GM12878 (cell line): ENCODE measurements around the gene OPCML. TPM values are rescaled to one million over a fixed set of nuclear protein-coding genes. Genes with fewer than 3 reads are reported as not detected.
A peak's percentile ranks its signal among the peaks of the same experiment; 100 is the strongest.

Experiments used
- ATAC-seq: fragments of 200-7000 bp; cut with Tn5 transposase; 3 replicates; pipeline ENCODE4 v1.9.1; 2020; ENCODE audit warnings: mild to moderate bottlenecking, moderate library complexity
- BruUV-seq: library from RNA; stranded (reverse); fragments of 400-500 nt; replicated peaks from 2 replicates; lab custom pipeline; 2021; lab: Mats Ljungman, UMichigan
- CTCF ChIA-PET: fragments of 300-600 bp; sonication (Branson Sonifier 250); formaldehyde crosslinking; extraction: SDS; loops from one replicate; lab custom pipeline; 2021; ENCODE audit warnings: inconsistent platforms; lab: Yijun Ruan, JAX
- POLR2A ChIA-PET: fragments of 350-600 bp; formaldehyde crosslinking; extraction: SDS; loops from one replicate; lab custom pipeline; 2021; ENCODE audit warnings: inconsistent platforms; lab: Charles Lee
- RAD21 ChIA-PET: fragments of 300-600 bp; sonication (Branson Sonifier 250); formaldehyde crosslinking; loops from one replicate; lab custom pipeline; 2023; ENCODE audit warnings: antibody characterized with exemption; ENCODE audit not compliant: unreplicated experiment; lab: Charles Lee
- SMC1A ChIA-PET: fragments of 300-600 bp; sonication (Branson Sonifier 250); formaldehyde crosslinking; loops from one replicate; lab custom pipeline; 2023; ENCODE audit not compliant: unreplicated experiment, uncharacterized antibody; lab: Charles Lee
- DNase-seq: peaks from one replicate; pipeline ENCODE4 v3.0.0-alpha.2; 2011; ENCODE audit warnings: low read depth, low spot score
- FAIRE-seq: peaks from 3 replicates; lab custom pipeline; 2011; peaks lifted over from hg19 to GRCh38; lab: Jason Lieb, UNC
- H2AFZ ChIP-seq: 2 replicates; pipeline ENCODE4 v1.6.0; 2011; ENCODE audit warnings: low read depth, low read length, control low read depth; ENCODE audit not compliant: control insufficient read depth
- H3K27ac ChIP-seq: 2 replicates; pipeline ENCODE4 v1.5.1; 2011; ENCODE audit warnings: control low read depth; ENCODE audit not compliant: control insufficient read depth, insufficient read depth
- H3K27me3 ChIP-seq, 2 experiments: replicated peaks in 1 of 2; 2 replicates each; pipeline versions ENCODE4 v1.6.0 to v1.6.1; 2011; ENCODE audit warnings: low read length in 1 of 2; ENCODE audit not compliant: control insufficient read depth in 2 of 2, insufficient read depth in 2 of 2
- H3K36me3 ChIP-seq, 2 experiments: 2 replicates each; pipeline ENCODE4 v1.5.1; 2011; ENCODE audit warnings: low read length in 1 of 2; ENCODE audit not compliant: control insufficient read depth in 2 of 2, insufficient read depth in 2 of 2
- H3K4me1 ChIP-seq: 2 replicates; pipeline ENCODE4 v1.6.1; 2011; ENCODE audit warnings: mild to moderate bottlenecking, low read length, moderate library complexity, mixed read lengths; ENCODE audit not compliant: control insufficient read depth, insufficient read depth
- H3K4me2 ChIP-seq: 2 replicates; pipeline ENCODE4 v1.6.0; 2011; ENCODE audit warnings: control low read depth; ENCODE audit not compliant: control insufficient read depth, insufficient read depth
- H3K4me3 ChIP-seq: fragments of 200-600 bp; sonication (generic); 2 replicates; pipeline ENCODE4 v1.5.1; 2016
- H3K79me2 ChIP-seq: 2 replicates; pipeline ENCODE4 v1.6.0; 2011; ENCODE audit warnings: low read length; ENCODE audit not compliant: control insufficient read depth, insufficient read depth
- H3K9ac ChIP-seq: 2 replicates; pipeline ENCODE4 v1.8.0; 2011; ENCODE audit warnings: low read length, control low read depth, mixed read lengths; ENCODE audit not compliant: control insufficient read depth, insufficient read depth
- H3K9me3 ChIP-seq: replicated peaks from 3 replicates; pipeline ENCODE4 v1.5.1; 2011; ENCODE audit warnings: mild to moderate bottlenecking, low read length; ENCODE audit not compliant: control insufficient read depth, insufficient read depth
- H4K20me1 ChIP-seq: 2 replicates; pipeline ENCODE4 v1.6.0; 2011; ENCODE audit not compliant: control insufficient read depth, insufficient read depth
- BACH1 ChIP-seq: fragments of 450-650 bp; IDR thresholded peaks from 2 replicates; pipeline ENCODE4 v1.6.1; 2017; ENCODE audit warnings: mild to moderate bottlenecking, borderline replicate concordance
- IKZF2 ChIP-seq, 2 experiments: fragments of 450-650 bp; IDR thresholded peaks; 2 replicates each; pipeline ENCODE4 v1.6.1; 2017; ENCODE audit warnings: mild to moderate bottlenecking in 2 of 2, moderate library complexity in 2 of 2
- KDM1A ChIP-seq: fragments of 200-600 bp; sonication (generic); IDR thresholded peaks from 2 replicates; pipeline ENCODE4 v1.6.1; 2016; ENCODE audit warnings: borderline replicate concordance
- POU2F2 ChIP-seq: IDR thresholded peaks from 3 replicates; pipeline ENCODE4 v1.6.1; 2011; ENCODE audit warnings: low read depth, mild to moderate bottlenecking, low read length, borderline replicate concordance
- SIN3A ChIP-seq: IDR thresholded peaks from 2 replicates; pipeline ENCODE4 v1.6.1; 2012; ENCODE audit warnings: low read depth, low read length, improper control_type of control experiment
- SREBF1 ChIP-seq: IDR thresholded peaks from 2 replicates; pipeline ENCODE4 v1.6.1; 2012; ENCODE audit warnings: mild to moderate bottlenecking, low read length
- YY1 ChIP-seq: IDR thresholded peaks from 2 replicates; pipeline ENCODE4 v1.6.1; 2011; ENCODE audit warnings: low read depth, mild to moderate bottlenecking, low read length
- WGBS: methylation state at CpG from one replicate; pipeline ENCODE4 v1.1.6; 2016; ENCODE audit warnings: low lambda C conversion rate; ENCODE audit not compliant: insufficient replicate concordance, insufficient coverage; ENCODE audit errors: missing lambda C conversion rate; 5-methylcytosine and 5-hydroxymethylcytosine counted together
- in situ Hi-C: fragments of 300-500 bp; cut with MboI; formaldehyde crosslinking; loops from 9 replicates; pipeline ENCODE4 v1.14.3; 2018; ENCODE audit warnings: mixed read lengths
- intact Hi-C: fragments of 100-400 bp; cut with micrococcal nuclease; formaldehyde crosslinking; loops from one replicate; pipeline ENCODE4 v1.14.2; 2022; ENCODE audit not compliant: unreplicated experiment
- polyA plus RNA-seq, 11 experiments: library from polyadenylated mRNA; depleted of rRNA in 4 of 11; unstranded in 6 of 11; stranded (reverse) in 5 of 11; fragments of >200 nt; fragmentation: Nextera tagmentation in 4 of 11; fragmentation: Illumina TruSeq in 1 of 11; extraction: Ambion mirVana in 4 of 11; extraction: Trizol in 1 of 11; gene quantifications; 1 replicate in 1 of 11; 2 replicates in 10 of 11; pipeline versions ENCODE4 v1.2.1 to v1.2.3, GENCODE V29; 2011 to 2016; ENCODE audit warnings: inconsistent platforms in 2 of 11, missing spikeins in 2 of 11, low read depth in 1 of 11
- total RNA-seq, 4 experiments: library from RNA; depleted of rRNA in 3 of 4; stranded (reverse); fragments of >200 nt in 3 of 4; fragmentation: Illumina TruSeq in 1 of 4; extraction: Trizol in 1 of 4; gene quantifications; 2 replicates each; pipeline versions ENCODE4 v1.2.1 to v1.2.3, GENCODE V29; 2013 to 2021
- TF ChIP-seq, protein P1 (sequence below): IDR thresholded peaks from 2 replicates; pipeline ENCODE4 v1.6.1; 2012; ENCODE audit warnings: mild to moderate bottlenecking, low read depth, low read length
- TF ChIP-seq, protein P2 (sequence below): fragments of 450-650 bp; IDR thresholded peaks from 2 replicates; pipeline ENCODE4 v1.6.1; 2017; ENCODE audit warnings: borderline replicate concordance
- TF ChIP-seq, protein P3 (sequence below): IDR thresholded peaks from 2 replicates; pipeline ENCODE4 v1.6.1; 2011; ENCODE audit warnings: borderline replicate concordance, low read depth, mild to moderate bottlenecking, moderate library complexity, low read length; ENCODE audit not compliant: insufficient read depth, poor library complexity, severe bottlenecking

Gene OPCML
- total and polyA plus RNA-seq, 10 of the 15 experiments (the other 5 are each of a cell fraction or from before 2014, with no cell fraction given) = 0.84 TPM; not detected in 9

DNA sequence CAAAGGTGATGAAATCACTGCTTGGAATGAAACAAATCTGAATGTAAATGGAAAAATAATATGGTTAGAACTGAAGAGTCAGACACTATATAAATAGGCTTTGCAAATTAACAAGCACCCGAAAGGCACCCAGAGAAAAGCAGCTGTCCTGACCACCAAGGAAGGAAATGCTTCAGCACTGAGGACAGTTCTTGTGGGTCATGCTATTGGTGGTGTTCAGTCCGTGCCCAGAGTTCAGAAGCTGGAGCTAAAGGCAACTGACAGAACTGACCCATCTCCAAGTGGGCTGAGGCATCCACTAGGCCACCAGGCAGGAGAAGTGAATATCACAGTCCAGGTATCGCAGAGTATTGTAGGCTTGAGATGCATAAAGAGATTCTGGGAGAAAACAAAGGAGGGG is 208.9 kb downstream of the OPCML start:
- H3K4me3 ChIP-seq = no peak overlapping the region
- RAD21 ChIA-PET = no interaction called here
- no peak overlapping the region for H3K4me2 ChIP-seq
- H3K9me3 ChIP-seq = no peaks in the 10 kb centered on the region
- FAIRE-seq (no peak), ATAC-seq (no peak), DNase-seq (no peak)
- H3K79me2 ChIP-seq = no peaks in the 10 kb centered on the region
- no peak overlapping the region for H2AFZ ChIP-seq
- in situ Hi-C loops = no loop called here
- no TSS peak for BruUV-seq
- H3K27ac ChIP-seq = no peak overlapping the region
- CTCF ChIA-PET = interaction anchor here (0.5 kb wide), 1 partner anchor 83 kb away, joined by 3 read pairs; no protein-coding TSS in a partner anchor
- no peaks in the 10 kb centered on the region for H3K4me1 ChIP-seq
- POLR2A ChIA-PET = no interaction called here
- SMC1A ChIA-PET = no interaction called here
- no peak overlapping the region for H3K9ac ChIP-seq
- intact Hi-C loops = no loop called here
- TF ChIP-seq, protein P1, sequence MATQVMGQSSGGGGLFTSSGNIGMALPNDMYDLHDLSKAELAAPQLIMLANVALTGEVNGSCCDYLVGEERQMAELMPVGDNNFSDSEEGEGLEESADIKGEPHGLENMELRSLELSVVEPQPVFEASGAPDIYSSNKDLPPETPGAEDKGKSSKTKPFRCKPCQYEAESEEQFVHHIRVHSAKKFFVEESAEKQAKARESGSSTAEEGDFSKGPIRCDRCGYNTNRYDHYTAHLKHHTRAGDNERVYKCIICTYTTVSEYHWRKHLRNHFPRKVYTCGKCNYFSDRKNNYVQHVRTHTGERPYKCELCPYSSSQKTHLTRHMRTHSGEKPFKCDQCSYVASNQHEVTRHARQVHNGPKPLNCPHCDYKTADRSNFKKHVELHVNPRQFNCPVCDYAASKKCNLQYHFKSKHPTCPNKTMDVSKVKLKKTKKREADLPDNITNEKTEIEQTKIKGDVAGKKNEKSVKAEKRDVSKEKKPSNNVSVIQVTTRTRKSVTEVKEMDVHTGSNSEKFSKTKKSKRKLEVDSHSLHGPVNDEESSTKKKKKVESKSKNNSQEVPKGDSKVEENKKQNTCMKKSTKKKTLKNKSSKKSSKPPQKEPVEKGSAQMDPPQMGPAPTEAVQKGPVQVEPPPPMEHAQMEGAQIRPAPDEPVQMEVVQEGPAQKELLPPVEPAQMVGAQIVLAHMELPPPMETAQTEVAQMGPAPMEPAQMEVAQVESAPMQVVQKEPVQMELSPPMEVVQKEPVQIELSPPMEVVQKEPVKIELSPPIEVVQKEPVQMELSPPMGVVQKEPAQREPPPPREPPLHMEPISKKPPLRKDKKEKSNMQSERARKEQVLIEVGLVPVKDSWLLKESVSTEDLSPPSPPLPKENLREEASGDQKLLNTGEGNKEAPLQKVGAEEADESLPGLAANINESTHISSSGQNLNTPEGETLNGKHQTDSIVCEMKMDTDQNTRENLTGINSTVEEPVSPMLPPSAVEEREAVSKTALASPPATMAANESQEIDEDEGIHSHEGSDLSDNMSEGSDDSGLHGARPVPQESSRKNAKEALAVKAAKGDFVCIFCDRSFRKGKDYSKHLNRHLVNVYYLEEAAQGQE = peak; percentile 80
- TF ChIP-seq KDM1A = no peak
- no peaks in the 10 kb centered on the region for H3K36me3 ChIP-seq
- 27% methylated on average over 3 of the region's 3 CpGs for WGBS
- no peaks in the 10 kb centered on the region for H4K20me1 ChIP-seq
- no peaks in the 10 kb centered on the region for H3K27me3 ChIP-seq

DNA sequence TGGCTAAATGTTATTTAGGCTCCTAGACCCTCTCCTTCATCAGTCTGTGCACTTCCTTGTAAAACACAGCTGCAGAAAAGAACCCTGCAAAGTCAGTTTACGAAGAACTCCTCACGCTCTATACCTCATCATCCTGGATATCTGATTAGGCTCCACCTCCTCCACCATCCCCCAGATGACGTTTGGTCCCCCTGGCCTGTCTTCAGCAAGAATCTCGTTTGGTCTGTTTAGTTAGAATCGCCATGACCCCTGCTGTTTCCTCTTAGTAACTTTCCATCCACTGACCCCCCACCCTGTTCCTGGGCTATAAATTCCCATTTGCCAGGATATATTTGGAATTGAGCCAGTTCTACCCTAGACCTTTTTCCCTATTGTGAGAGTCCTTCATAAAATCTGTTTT is 214.1 kb downstream of the OPCML start:
- ChIA-PET SMC1A (no interaction called here), CTCF (no interaction called here), RAD21 (no interaction called here), POLR2A (no interaction called here)
- H3K9ac ChIP-seq = no peak overlapping the region
- in situ Hi-C loops (no loop called here), intact Hi-C loops (no loop called here)
- H2AFZ ChIP-seq = no peak overlapping the region
- BruUV-seq = no TSS peak
- DNase-seq (no peak), FAIRE-seq (no peak), ATAC-seq (no peak)
- TF ChIP-seq IKZF2 (IDR thresholded peaks at IDR 0.05) (no peak), SREBF1 (no peak), YY1 (no peak), BACH1 (no peak), POU2F2 (no peak), SIN3A (no peak)
- TF ChIP-seq, protein P2, sequence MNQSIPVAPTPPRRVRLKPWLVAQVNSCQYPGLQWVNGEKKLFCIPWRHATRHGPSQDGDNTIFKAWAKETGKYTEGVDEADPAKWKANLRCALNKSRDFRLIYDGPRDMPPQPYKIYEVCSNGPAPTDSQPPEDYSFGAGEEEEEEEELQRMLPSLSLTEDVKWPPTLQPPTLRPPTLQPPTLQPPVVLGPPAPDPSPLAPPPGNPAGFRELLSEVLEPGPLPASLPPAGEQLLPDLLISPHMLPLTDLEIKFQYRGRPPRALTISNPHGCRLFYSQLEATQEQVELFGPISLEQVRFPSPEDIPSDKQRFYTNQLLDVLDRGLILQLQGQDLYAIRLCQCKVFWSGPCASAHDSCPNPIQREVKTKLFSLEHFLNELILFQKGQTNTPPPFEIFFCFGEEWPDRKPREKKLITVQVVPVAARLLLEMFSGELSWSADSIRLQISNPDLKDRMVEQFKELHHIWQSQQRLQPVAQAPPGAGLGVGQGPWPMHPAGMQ = no peak
- TF ChIP-seq, protein P3, sequence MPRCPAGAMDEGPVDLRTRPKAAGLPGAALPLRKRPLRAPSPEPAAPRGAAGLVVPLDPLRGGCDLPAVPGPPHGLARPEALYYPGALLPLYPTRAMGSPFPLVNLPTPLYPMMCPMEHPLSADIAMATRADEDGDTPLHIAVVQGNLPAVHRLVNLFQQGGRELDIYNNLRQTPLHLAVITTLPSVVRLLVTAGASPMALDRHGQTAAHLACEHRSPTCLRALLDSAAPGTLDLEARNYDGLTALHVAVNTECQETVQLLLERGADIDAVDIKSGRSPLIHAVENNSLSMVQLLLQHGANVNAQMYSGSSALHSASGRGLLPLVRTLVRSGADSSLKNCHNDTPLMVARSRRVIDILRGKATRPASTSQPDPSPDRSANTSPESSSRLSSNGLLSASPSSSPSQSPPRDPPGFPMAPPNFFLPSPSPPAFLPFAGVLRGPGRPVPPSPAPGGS = no peak
- no peaks in the 10 kb centered on the region for H3K9me3 ChIP-seq
- no peaks in the 10 kb centered on the region for H4K20me1 ChIP-seq
- H3K27me3 ChIP-seq = no peaks in the 10 kb centered on the region
- H3K4me2 ChIP-seq = no peak overlapping the region
- H3K79me2 ChIP-seq = no peaks in the 10 kb centered on the region
- H3K36me3 ChIP-seq = no peaks in the 10 kb centered on the region
- 29% methylated on average over 5 of the region's 5 CpGs for WGBS
- H3K27ac ChIP-seq = no peak overlapping the region
- H3K4me1 ChIP-seq = no peaks in the 10 kb centered on the region
- no peak overlapping the region for H3K4me3 ChIP-seq
